ENCODE data around the gene MPRIP.

The MPRIP gene

GRCh38 chr17:17017343-17018014 is 24.8 kb upstream of the MPRIP start:
- H3K36me3 ChIP-seq (ENCODE audit: control insufficient read depth, low read depth, low read length), result no peaks in the 10 kb centered on the region
- H3K4me3 ChIP-seq (ENCODE audit: low read length), result no peak overlapping the region
- no peak overlapping the region for H3K27ac ChIP-seq (ENCODE audit: low read length)
- H3K9me3 ChIP-seq (ENCODE audit: control insufficient read depth, low read depth, low read length), result no peaks in the 10 kb centered on the region
- H3K4me1 ChIP-seq (ENCODE audit: control insufficient read depth, low read depth, low read length), result no peaks in the 10 kb centered on the region
- no peaks in the 10 kb centered on the region for H3K27me3 ChIP-seq (ENCODE audit: control insufficient read depth, insufficient read depth, low read length)
- no peak overlapping the region for H3K9ac ChIP-seq (ENCODE audit: low read length)

- Histone ChIP-seq H3K4me1 (ENCODE audit: control insufficient read depth, low read depth, low read length) (no peaks in the 10 kb centered on the region), H3K9ac (ENCODE audit: low read length) (no peak overlapping the region)
Observed at GRCh38 chr17:17018021-17018441, 24.2 kb upstream of the MPRIP start.

GRCh38 chr17:17018612-17019429 is 23.4 kb upstream of the MPRIP start:
- H3K4me3 ChIP-seq (ENCODE audit: low read length), result no peak overlapping the region
- H3K9me3 ChIP-seq (ENCODE audit: control insufficient read depth, low read depth, low read length), result no peaks in the 10 kb centered on the region
- H3K27me3 ChIP-seq (ENCODE audit: control insufficient read depth, insufficient read depth, low read length), result no peaks in the 10 kb centered on the region
- H3K27ac ChIP-seq (ENCODE audit: low read length), result no peak overlapping the region
- no peaks in the 10 kb centered on the region for H3K4me1 ChIP-seq (ENCODE audit: control insufficient read depth, low read depth, low read length)
- no peaks in the 10 kb centered on the region for H3K36me3 ChIP-seq (ENCODE audit: control insufficient read depth, low read depth, low read length)
- H3K9ac ChIP-seq (ENCODE audit: low read length), result no peak overlapping the region

More at GRCh38 chr17:17018021-17018441, 24.2 kb upstream of the MPRIP start:
- no peak overlapping the region for H3K27ac ChIP-seq (ENCODE audit: low read length)
- no peak overlapping the region for H3K4me3 ChIP-seq (ENCODE audit: low read length)
- H3K27me3 ChIP-seq (ENCODE audit: control insufficient read depth, insufficient read depth, low read length), result no peaks in the 10 kb centered on the region
- no peaks in the 10 kb centered on the region for H3K9me3 ChIP-seq (ENCODE audit: control insufficient read depth, low read depth, low read length)
- H3K36me3 ChIP-seq (ENCODE audit: control insufficient read depth, low read depth, low read length), result no peaks in the 10 kb centered on the region

- Histone ChIP-seq H3K27me3 (ENCODE audit: control insufficient read depth, insufficient read depth, low read length) (no peaks in the 10 kb centered on the region), H3K4me1 (ENCODE audit: control insufficient read depth, low read depth, low read length) (no peaks in the 10 kb centered on the region), H3K9me3 (ENCODE audit: control insufficient read depth, low read depth, low read length) (no peaks in the 10 kb centered on the region), H3K36me3 (ENCODE audit: control insufficient read depth, low read depth, low read length) (no peaks in the 10 kb centered on the region), H3K27ac (ENCODE audit: low read length) (no peak overlapping the region), H3K4me3 (ENCODE audit: low read length) (no peak overlapping the region), H3K9ac (ENCODE audit: low read length) (no peak overlapping the region)
Observed at GRCh38 chr17:17019430-17019762, 22.9 kb upstream of the MPRIP start.

GRCh38 chr17:17019891-17020456 is 22.3 kb upstream of the MPRIP start:
- no peak overlapping the region for H3K27ac ChIP-seq (ENCODE audit: low read length)
- no peaks in the 10 kb centered on the region for H3K36me3 ChIP-seq (ENCODE audit: control insufficient read depth, low read depth, low read length)
- no peaks in the 10 kb centered on the region for H3K27me3 ChIP-seq (ENCODE audit: control insufficient read depth, insufficient read depth, low read length)
- no peaks in the 10 kb centered on the region for H3K9me3 ChIP-seq (ENCODE audit: control insufficient read depth, low read depth, low read length)
- H3K4me3 ChIP-seq (ENCODE audit: low read length), result no peak overlapping the region
- no peak overlapping the region for H3K9ac ChIP-seq (ENCODE audit: low read length)
- no peaks in the 10 kb centered on the region for H3K4me1 ChIP-seq (ENCODE audit: control insufficient read depth, low read depth, low read length)

GRCh38 chr17:17020821-17021193 is 21.4 kb upstream of the MPRIP start:
- no peaks in the 10 kb centered on the region for H3K36me3 ChIP-seq (ENCODE audit: control insufficient read depth, low read depth, low read length)
- no peaks in the 10 kb centered on the region for H3K27me3 ChIP-seq (ENCODE audit: control insufficient read depth, insufficient read depth, low read length)
- no peak overlapping the region for H3K9ac ChIP-seq (ENCODE audit: low read length)
- H3K9me3 ChIP-seq (ENCODE audit: control insufficient read depth, low read depth, low read length), result no peaks in the 10 kb centered on the region
- no peak overlapping the region for H3K27ac ChIP-seq (ENCODE audit: low read length)
- H3K4me3 ChIP-seq (ENCODE audit: low read length), result no peak overlapping the region
- no peaks in the 10 kb centered on the region for H3K4me1 ChIP-seq (ENCODE audit: control insufficient read depth, low read depth, low read length)

GRCh38 chr17:17021194-17021863 is 20.9 kb upstream of the MPRIP start:
- no peak overlapping the region for H3K27ac ChIP-seq (ENCODE audit: low read length)
- no peak overlapping the region for H3K9ac ChIP-seq (ENCODE audit: low read length)
- H3K4me1 ChIP-seq (ENCODE audit: control insufficient read depth, low read depth, low read length), result no peaks in the 10 kb centered on the region
- no peaks in the 10 kb centered on the region for H3K27me3 ChIP-seq (ENCODE audit: control insufficient read depth, insufficient read depth, low read length)
- no peak overlapping the region for H3K4me3 ChIP-seq (ENCODE audit: low read length)
- no peaks in the 10 kb centered on the region for H3K9me3 ChIP-seq (ENCODE audit: control insufficient read depth, low read depth, low read length)
- no peaks in the 10 kb centered on the region for H3K36me3 ChIP-seq (ENCODE audit: control insufficient read depth, low read depth, low read length)

- Histone ChIP-seq H3K9me3 (ENCODE audit: control insufficient read depth, low read depth, low read length) (no peaks in the 10 kb centered on the region), H3K27me3 (ENCODE audit: control insufficient read depth, insufficient read depth, low read length) (no peaks in the 10 kb centered on the region), H3K36me3 (ENCODE audit: control insufficient read depth, low read depth, low read length) (no peaks in the 10 kb centered on the region), H3K27ac (ENCODE audit: low read length) (no peak overlapping the region), H3K4me1 (ENCODE audit: control insufficient read depth, low read depth, low read length) (no peaks in the 10 kb centered on the region), H3K9ac (ENCODE audit: low read length) (no peak overlapping the region), H3K4me3 (ENCODE audit: low read length) (no peak overlapping the region)
Observed at GRCh38 chr17:17022011-17022410, 20.2 kb upstream of the MPRIP start.

GRCh38 chr17:17022456-17022855 is 19.8 kb upstream of the MPRIP start:
- no peak overlapping the region for H3K27ac ChIP-seq (ENCODE audit: low read length)
- no peaks in the 10 kb centered on the region for H3K9me3 ChIP-seq (ENCODE audit: control insufficient read depth, low read depth, low read length)
- H3K36me3 ChIP-seq (ENCODE audit: control insufficient read depth, low read depth, low read length), result no peaks in the 10 kb centered on the region
- H3K4me3 ChIP-seq (ENCODE audit: low read length), result no peak overlapping the region
- no peak overlapping the region for H3K9ac ChIP-seq (ENCODE audit: low read length)
- H3K27me3 ChIP-seq (ENCODE audit: control insufficient read depth, insufficient read depth, low read length), result no peaks in the 10 kb centered on the region
- H3K4me1 ChIP-seq (ENCODE audit: control insufficient read depth, low read depth, low read length), result no peaks in the 10 kb centered on the region

- H3K4me3 ChIP-seq (ENCODE audit: low read length), result no peak overlapping the region
- H3K27me3 ChIP-seq (ENCODE audit: control insufficient read depth, insufficient read depth, low read length), result no peaks in the 10 kb centered on the region
- H3K9ac ChIP-seq (ENCODE audit: low read length), result no peak overlapping the region
- no peak overlapping the region for H3K27ac ChIP-seq (ENCODE audit: low read length)
- H3K9me3 ChIP-seq (ENCODE audit: control insufficient read depth, low read depth, low read length), result no peaks in the 10 kb centered on the region
- H3K36me3 ChIP-seq (ENCODE audit: control insufficient read depth, low read depth, low read length), result no peaks in the 10 kb centered on the region
- H3K4me1 ChIP-seq (ENCODE audit: control insufficient read depth, low read depth, low read length), result peaks cover 19% of the 10 kb centered on the region
Observed at GRCh38 chr17:17024778-17025300, 17.4 kb upstream of the MPRIP start.

GRCh38 chr17:17025621-17026020 is 16.6 kb upstream of the MPRIP start:
- no peak overlapping the region for H3K27ac ChIP-seq (ENCODE audit: low read length)
- no peaks in the 10 kb centered on the region for H3K27me3 ChIP-seq (ENCODE audit: control insufficient read depth, insufficient read depth, low read length)
- no peak overlapping the region for H3K9ac ChIP-seq (ENCODE audit: low read length)
- peaks cover 22% of the 10 kb centered on the region for H3K4me1 ChIP-seq (ENCODE audit: control insufficient read depth, low read depth, low read length)
- no peaks in the 10 kb centered on the region for H3K9me3 ChIP-seq (ENCODE audit: control insufficient read depth, low read depth, low read length)
- H3K4me3 ChIP-seq (ENCODE audit: low read length), result no peak overlapping the region
- no peaks in the 10 kb centered on the region for H3K36me3 ChIP-seq (ENCODE audit: control insufficient read depth, low read depth, low read length)
